Measurements from ENCODE around the gene ATXN8OS.
"Not testable (repeated sequence)": the region's sequence is repeated elsewhere in the genome, so short reads cannot be mapped to it uniquely, and the experiment has no call there.

The ATXN8OS gene

GRCh38 chr13:70107498-70108281 lies at the start of gene ATXN8OS:
Gene ATXN8OS, plus strand, starts transcription at chr13:70107826.
- no peak for DNase-seq

GRCh38 chr13:70080012-70080411 lies 27.6 kb upstream of the ATXN8OS start:
- no peak for DNase-seq

GRCh38 chr13:70087247-70087646 lies 20.4 kb upstream of the ATXN8OS start:
- no peak for DNase-seq

- no peak for DNase-seq
These were observed 18.7 kb upstream of the ATXN8OS start for GRCh38 chr13:70088926-70089325.

- no peak for DNase-seq
These were observed 17.4 kb upstream of the ATXN8OS start for GRCh38 chr13:70090036-70090723.

- no peak for DNase-seq
These were observed 9.0 kb upstream of the ATXN8OS start for GRCh38 chr13:70098669-70099068.

GRCh38 chr13:70104481-70104880 lies 3.1 kb upstream of the ATXN8OS start:
- DNase-seq = no peak

- no peak for DNase-seq
These were observed 515 bp upstream of the ATXN8OS start for GRCh38 chr13:70107125-70107497.

GRCh38 chr13:70108356-70109105 lies 905 bp downstream of the ATXN8OS start, which contains the start of gene KLHL1:
Gene KLHL1, minus strand, starts transcription at chr13:70108452. Its CDS starts 753 bp downstream, at chr13:70107699.
- no peak for DNase-seq

- DNase-seq = no peak
These were observed 9.8 kb downstream of the ATXN8OS start for GRCh38 chr13:70117338-70117905.

- no peak for DNase-seq
These were observed 18.1 kb downstream of the ATXN8OS start for GRCh38 chr13:70125693-70126092.

- DNase-seq = no peak
These were observed 20.5 kb downstream of the ATXN8OS start for GRCh38 chr13:70128098-70128497.

- DNase-seq = not testable (repeated sequence)
These were observed 35.0 kb downstream of the ATXN8OS start for GRCh38 chr13:70142658-70143057.

GRCh38 chr13:70162141-70162540 lies 54.5 kb downstream of the ATXN8OS start:
- no peak for DNase-seq

GRCh38 chr13:70170689-70171088 lies 63.1 kb downstream of the ATXN8OS start:
- no peak for DNase-seq

GRCh38 chr13:70171151-70171550 lies 63.5 kb downstream of the ATXN8OS start:
- no peak for DNase-seq

GRCh38 chr13:70172946-70173597 lies 65.4 kb downstream of the ATXN8OS start:
- no peak for DNase-seq

- DNase-seq = no peak
These were observed 66.0 kb downstream of the ATXN8OS start for GRCh38 chr13:70173598-70173959.

GRCh38 chr13:70178346-70178745 lies 70.7 kb downstream of the ATXN8OS start:
- no peak for DNase-seq
